ENCODE data around the gene CNTNAP2. TPM values are rescaled to one million over a fixed set of nuclear protein-coding genes. Genes with fewer than 3 reads are reported as not detected.

The CNTNAP2 gene
- total and polyA plus RNA-seq, 4 donors = 0.14 to 2.3 (median 1.1) TPM

DNA sequence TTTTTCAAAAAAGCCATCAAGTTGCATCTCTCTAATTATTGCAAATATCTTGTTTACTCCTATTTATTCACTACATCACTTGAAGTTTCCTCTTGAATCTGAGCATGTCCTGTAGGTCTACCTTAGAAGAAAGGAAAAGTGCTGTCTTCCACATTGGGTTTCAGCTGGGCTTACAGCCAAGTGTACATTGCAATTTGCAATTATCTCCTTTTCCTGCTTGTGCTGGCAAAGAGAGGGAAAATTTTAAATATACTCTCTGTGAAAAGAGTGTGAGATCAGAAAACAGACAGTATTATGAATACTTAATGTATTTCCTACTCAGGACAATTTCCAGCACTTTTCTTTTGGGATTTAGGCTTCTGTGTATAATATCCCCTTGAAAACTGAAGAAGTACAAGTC is 839.7 kb downstream of the CNTNAP2 start:
- DNase-seq (ENCODE audit: low spot score) = no peak
- H3K9ac ChIP-seq (ENCODE audit: low read depth in 1 of 2, low read length in 2 of 2) = no peak overlapping the region
- TF ChIP-seq EGR1 (IDR thresholded peaks at IDR 0.05; ENCODE audit: low read depth in 2 of 2) (no peak), RAD21 (IDR thresholded peaks at IDR 0.05) (no peak), JUND (IDR thresholded peaks at IDR 0.05) (no peak), HNF4G (IDR thresholded peaks at IDR 0.05) (no peak)
- H3K27ac ChIP-seq (ENCODE audit: low read depth in 1 of 2, low read length in 2 of 2) = no peak overlapping the region
- no peaks in the 10 kb centered on the region for H3K27me3 ChIP-seq (ENCODE audit: control insufficient read depth in 4 of 4, insufficient read depth in 4 of 4, low read length in 3 of 4)
- H3K36me3 ChIP-seq (ENCODE audit: control insufficient read depth in 4 of 4, insufficient read depth in 3 of 4, low read depth in 1 of 4, low read length in 3 of 4) = no peaks in the 10 kb centered on the region
- H3K9me3 ChIP-seq (ENCODE audit: control insufficient read depth in 4 of 4, low read length in 3 of 4) = no peaks in the 10 kb centered on the region
- no peaks in the 10 kb centered on the region for H3K4me1 ChIP-seq (ENCODE audit: control insufficient read depth in 4 of 4, insufficient read depth in 4 of 4, low read length in 3 of 4)
- no peak overlapping the region for H3K4me3 ChIP-seq (ENCODE audit: low read depth in 1 of 3, low read length in 3 of 3)

DNA sequence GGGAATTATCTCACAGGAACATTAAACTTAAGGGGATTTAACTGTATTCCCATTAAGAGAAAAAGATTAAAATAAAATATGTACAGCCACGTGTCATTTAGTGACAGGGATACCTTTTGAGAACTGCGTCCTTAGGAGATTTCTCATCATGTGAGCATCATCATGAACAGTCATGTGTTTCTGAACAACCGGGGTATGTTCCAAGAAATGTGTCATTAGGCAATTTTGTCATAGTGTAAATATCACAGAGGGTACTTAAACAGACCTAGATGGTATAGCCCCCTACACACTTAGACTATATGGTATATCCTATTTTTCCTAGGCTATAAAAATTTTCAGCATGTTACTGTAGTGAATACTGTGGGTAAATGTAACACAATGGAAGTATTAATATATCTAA is 840.3 kb downstream of the CNTNAP2 start:
- DNase-seq (ENCODE audit: low spot score) = no peak
- Histone ChIP-seq H3K4me3 (ENCODE audit: low read depth in 1 of 3, low read length in 3 of 3) (no peak overlapping the region), H3K9ac (ENCODE audit: low read depth in 1 of 2, low read length in 2 of 2) (no peak overlapping the region), H3K27me3 (ENCODE audit: control insufficient read depth in 4 of 4, insufficient read depth in 4 of 4, low read length in 3 of 4) (peaks cover 0 to 2% (median 0%) of the 10 kb centered on the region in 4 donors), H3K27ac (ENCODE audit: low read depth in 1 of 2, low read length in 2 of 2) (no peak overlapping the region), H3K9me3 (ENCODE audit: control insufficient read depth in 4 of 4, low read length in 3 of 4) (no peaks in the 10 kb centered on the region), H3K36me3 (ENCODE audit: control insufficient read depth in 4 of 4, insufficient read depth in 3 of 4, low read depth in 1 of 4, low read length in 3 of 4) (no peaks in the 10 kb centered on the region), H3K4me1 (ENCODE audit: control insufficient read depth in 4 of 4, insufficient read depth in 4 of 4, low read length in 3 of 4) (no peaks in the 10 kb centered on the region)
- WGBS = 64% methylated on average over 3 of the region's 3 CpGs
- TF ChIP-seq RXRA (IDR thresholded peaks at IDR 0.05) = no peak
- TF ChIP-seq, protein P1, sequence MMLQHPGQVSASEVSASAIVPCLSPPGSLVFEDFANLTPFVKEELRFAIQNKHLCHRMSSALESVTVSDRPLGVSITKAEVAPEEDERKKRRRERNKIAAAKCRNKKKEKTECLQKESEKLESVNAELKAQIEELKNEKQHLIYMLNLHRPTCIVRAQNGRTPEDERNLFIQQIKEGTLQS (IDR thresholded peaks at IDR 0.05) = no peak

DNA sequence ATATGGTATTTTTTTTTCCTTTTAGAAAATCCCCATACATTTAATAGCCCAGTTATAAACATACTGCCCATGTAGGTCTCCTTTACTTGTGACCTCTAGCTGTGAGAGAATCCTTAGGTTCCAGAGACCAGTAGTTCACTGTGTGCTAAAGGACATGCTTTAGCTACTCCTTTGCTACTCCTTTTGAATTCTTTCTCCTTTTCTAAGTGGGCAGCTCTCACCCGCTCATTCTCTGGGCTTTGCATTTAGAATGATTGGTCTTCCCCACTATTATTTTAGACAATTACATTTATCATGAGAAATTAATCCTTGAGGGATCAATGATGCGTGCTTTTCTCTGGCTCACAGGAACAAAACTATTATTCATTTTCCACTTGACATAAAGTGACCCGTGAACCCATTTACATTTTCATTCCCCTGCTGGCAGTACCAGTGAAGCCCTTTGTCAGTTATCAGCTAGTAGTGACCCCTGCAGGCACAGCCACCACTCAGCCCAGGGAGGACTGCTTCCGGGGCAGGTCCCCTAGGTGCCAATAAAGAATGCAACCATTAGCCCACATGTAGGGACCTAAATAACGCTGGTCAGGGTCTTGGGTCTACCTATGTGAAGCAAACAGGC is 844.3 kb downstream of the CNTNAP2 start:
- no peak for DNase-seq (ENCODE audit: low spot score)
- no peaks in the 10 kb centered on the region for H3K4me1 ChIP-seq (ENCODE audit: control insufficient read depth in 4 of 4, insufficient read depth in 4 of 4, low read length in 3 of 4)
- no peaks in the 10 kb centered on the region for H3K9me3 ChIP-seq (ENCODE audit: control insufficient read depth in 4 of 4, low read length in 3 of 4)
- TF ChIP-seq FOXA2 (IDR thresholded peaks at IDR 0.05) (no peak), EGR1 (IDR thresholded peaks at IDR 0.05; ENCODE audit: low read depth in 2 of 2) (no peak), RAD21 (IDR thresholded peaks at IDR 0.05) (no peak), SP1 (IDR thresholded peaks at IDR 0.05) (no peak), HNF4G (IDR thresholded peaks at IDR 0.05) (no peak)
- TF ChIP-seq, protein P2, sequence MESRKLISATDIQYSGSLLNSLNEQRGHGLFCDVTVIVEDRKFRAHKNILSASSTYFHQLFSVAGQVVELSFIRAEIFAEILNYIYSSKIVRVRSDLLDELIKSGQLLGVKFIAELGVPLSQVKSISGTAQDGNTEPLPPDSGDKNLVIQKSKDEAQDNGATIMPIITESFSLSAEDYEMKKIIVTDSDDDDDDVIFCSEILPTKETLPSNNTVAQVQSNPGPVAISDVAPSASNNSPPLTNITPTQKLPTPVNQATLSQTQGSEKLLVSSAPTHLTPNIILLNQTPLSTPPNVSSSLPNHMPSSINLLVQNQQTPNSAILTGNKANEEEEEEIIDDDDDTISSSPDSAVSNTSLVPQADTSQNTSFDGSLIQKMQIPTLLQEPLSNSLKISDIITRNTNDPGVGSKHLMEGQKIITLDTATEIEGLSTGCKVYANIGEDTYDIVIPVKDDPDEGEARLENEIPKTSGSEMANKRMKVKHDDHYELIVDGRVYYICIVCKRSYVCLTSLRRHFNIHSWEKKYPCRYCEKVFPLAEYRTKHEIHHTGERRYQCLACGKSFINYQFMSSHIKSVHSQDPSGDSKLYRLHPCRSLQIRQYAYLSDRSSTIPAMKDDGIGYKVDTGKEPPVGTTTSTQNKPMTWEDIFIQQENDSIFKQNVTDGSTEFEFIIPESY (IDR thresholded peaks at IDR 0.05) = no peak
- TF ChIP-seq, protein P3, sequence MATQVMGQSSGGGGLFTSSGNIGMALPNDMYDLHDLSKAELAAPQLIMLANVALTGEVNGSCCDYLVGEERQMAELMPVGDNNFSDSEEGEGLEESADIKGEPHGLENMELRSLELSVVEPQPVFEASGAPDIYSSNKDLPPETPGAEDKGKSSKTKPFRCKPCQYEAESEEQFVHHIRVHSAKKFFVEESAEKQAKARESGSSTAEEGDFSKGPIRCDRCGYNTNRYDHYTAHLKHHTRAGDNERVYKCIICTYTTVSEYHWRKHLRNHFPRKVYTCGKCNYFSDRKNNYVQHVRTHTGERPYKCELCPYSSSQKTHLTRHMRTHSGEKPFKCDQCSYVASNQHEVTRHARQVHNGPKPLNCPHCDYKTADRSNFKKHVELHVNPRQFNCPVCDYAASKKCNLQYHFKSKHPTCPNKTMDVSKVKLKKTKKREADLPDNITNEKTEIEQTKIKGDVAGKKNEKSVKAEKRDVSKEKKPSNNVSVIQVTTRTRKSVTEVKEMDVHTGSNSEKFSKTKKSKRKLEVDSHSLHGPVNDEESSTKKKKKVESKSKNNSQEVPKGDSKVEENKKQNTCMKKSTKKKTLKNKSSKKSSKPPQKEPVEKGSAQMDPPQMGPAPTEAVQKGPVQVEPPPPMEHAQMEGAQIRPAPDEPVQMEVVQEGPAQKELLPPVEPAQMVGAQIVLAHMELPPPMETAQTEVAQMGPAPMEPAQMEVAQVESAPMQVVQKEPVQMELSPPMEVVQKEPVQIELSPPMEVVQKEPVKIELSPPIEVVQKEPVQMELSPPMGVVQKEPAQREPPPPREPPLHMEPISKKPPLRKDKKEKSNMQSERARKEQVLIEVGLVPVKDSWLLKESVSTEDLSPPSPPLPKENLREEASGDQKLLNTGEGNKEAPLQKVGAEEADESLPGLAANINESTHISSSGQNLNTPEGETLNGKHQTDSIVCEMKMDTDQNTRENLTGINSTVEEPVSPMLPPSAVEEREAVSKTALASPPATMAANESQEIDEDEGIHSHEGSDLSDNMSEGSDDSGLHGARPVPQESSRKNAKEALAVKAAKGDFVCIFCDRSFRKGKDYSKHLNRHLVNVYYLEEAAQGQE (IDR thresholded peaks at IDR 0.05) = no peak
- TF ChIP-seq, protein P4, sequence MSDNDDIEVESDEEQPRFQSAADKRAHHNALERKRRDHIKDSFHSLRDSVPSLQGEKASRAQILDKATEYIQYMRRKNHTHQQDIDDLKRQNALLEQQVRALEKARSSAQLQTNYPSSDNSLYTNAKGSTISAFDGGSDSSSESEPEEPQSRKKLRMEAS (IDR thresholded peaks at IDR 0.05) = no peak
- TF ChIP-seq, protein P1 (IDR thresholded peaks at IDR 0.05) = no peak
- 59% methylated on average over 5 of the region's 5 CpGs for WGBS
- no peak overlapping the region for H3K27ac ChIP-seq (ENCODE audit: low read depth in 1 of 2, low read length in 2 of 2)
- H3K36me3 ChIP-seq (ENCODE audit: control insufficient read depth in 4 of 4, insufficient read depth in 3 of 4, low read depth in 1 of 4, low read length in 3 of 4) = no peaks in the 10 kb centered on the region
- H3K27me3 ChIP-seq (ENCODE audit: control insufficient read depth in 4 of 4, insufficient read depth in 4 of 4, low read length in 3 of 4) = peaks cover 0 to 2% (median 0%) of the 10 kb centered on the region in 4 donors
- H3K9ac ChIP-seq (ENCODE audit: low read depth in 1 of 2, low read length in 2 of 2) = no peak overlapping the region
- H3K4me3 ChIP-seq (ENCODE audit: low read depth in 1 of 3, low read length in 3 of 3) = no peak overlapping the region
